Ascending aorta (tissue), 2 donors: ENCODE measurements around the gene STIL. TPM values are rescaled to one million over a fixed set of nuclear protein-coding genes. Genes with fewer than 3 reads are reported as not detected.

Experiments
- DNase-seq, 2 donors: peaks; one replicate each; pipeline ENCODE4 v3.0.0-alpha.2; 2019; ENCODE audit warnings: low spot score in 2 of 2
- H3K27ac ChIP-seq, 2 donors: fragments of 200-600 bp; sonication (generic); one replicate each; pipeline ENCODE4 v1.5.1; 2016 to 2017; ENCODE audit warnings: mild to moderate bottlenecking in 1 of 2
- H3K27me3 ChIP-seq: fragments of 200-600 bp; sonication (generic); one replicate; pipeline ENCODE4 v1.5.1; 2017
- H3K36me3 ChIP-seq, 2 donors: fragments of 200-600 bp; sonication (generic); one replicate each; pipeline ENCODE4 v1.5.1; 2016
- H3K4me1 ChIP-seq, 2 donors: fragments of 200-600 bp; sonication (generic); one replicate each; pipeline ENCODE4 v1.5.1; 2016 to 2017; ENCODE audit warnings: mild to moderate bottlenecking in 1 of 2
- H3K4me3 ChIP-seq, 2 donors: fragments of 200-600 bp; sonication (generic); one replicate each; pipeline ENCODE4 v1.5.1; 2016 to 2017; ENCODE audit warnings: mild to moderate bottlenecking in 1 of 2
- H3K9me3 ChIP-seq, 2 donors: fragments of 200-600 bp; sonication (generic); one replicate each; pipeline ENCODE4 v1.5.1; 2016
- intact Hi-C: fragments of 100-400 bp; cut with DNase I; formaldehyde crosslinking; loops from one replicate; pipeline ENCODE4 v1.15.1; 2023
- total RNA-seq: library from RNA; depleted of rRNA; stranded (reverse); fragments of >200 nt; gene quantifications from one replicate; pipeline ENCODE4 v1.1.0, GENCODE V29; 2016
- TF ChIP-seq, protein P1 (sequence below), 3 experiments: fragments of 200-600 bp in 2 of 3; fragments of 450-650 bp in 1 of 3; sonication (generic) in 2 of 3; IDR thresholded peaks; one replicate each; pipeline ENCODE4 v1.5.1; 2016 to 2019; ENCODE audit warnings: antibody characterized with exemption in 3 of 3, mild to moderate bottlenecking in 1 of 3, moderate library complexity in 1 of 3

Gene STIL
- total RNA-seq = 0.11 TPM

DNA sequence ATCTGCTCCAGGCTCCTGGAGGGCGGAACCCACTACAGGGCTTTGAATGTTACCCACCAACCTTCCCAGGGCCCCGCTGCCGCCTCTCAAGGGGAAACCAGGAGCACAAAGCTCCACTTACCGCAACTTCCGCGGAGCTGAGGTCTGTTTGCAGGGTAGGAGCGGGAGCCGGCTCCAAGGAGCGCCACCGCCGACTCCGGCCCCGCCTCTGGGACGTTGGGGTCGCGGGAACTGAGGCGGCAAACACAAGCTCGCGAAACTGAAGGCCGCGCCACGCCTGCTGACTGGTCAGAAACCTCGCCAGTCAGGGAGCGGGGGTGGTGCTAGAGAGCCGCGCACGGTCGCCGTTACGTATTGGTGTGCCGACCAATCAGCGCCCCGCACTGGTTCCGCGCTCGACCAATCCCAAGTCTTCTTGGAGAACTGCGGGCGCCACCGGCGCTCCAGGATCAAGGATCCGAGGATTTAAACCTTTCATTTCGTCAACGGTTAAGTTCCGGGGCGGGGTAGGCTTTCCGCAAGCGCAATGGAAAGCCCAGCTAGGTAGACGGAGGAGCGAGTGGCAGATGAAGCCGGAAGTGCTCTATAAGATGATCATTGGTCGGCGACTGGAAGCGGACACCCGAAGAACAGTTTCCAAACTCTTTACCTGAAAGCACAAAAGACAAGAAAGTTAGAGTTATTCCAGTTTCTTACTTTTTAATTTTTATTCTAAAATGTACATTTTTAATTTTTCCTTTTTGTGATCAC, at the start of gene STIL:
Gene STIL (minus strand): TSS at position 233 of the 750 bp plus-strand sequence. CDS start 3,828 bp downstream, outside the sequence.
- peak within 1 kb of the TSS; percentile 68 to 87 for H3K27ac ChIP-seq
- intact Hi-C loops = loop anchor here (1.0 to 10.0 kb wide), 4 partner anchors 20 to 1069 kb away; partner anchors contain the start of genes FOXD2, PDZK1IP1 and RAD54L
- H3K4me3 ChIP-seq = peak within 1 kb of the TSS; percentile 69 to 85
- no peaks in the 10 kb centered on the region for H3K9me3 ChIP-seq
- H3K4me1 ChIP-seq = peaks cover 0 to 7% of the 10 kb centered on the region in 2 donors
- no peaks in the 10 kb centered on the region for H3K27me3 ChIP-seq
- DNase-seq = peak; percentile 93 to 99
- no peaks in the 10 kb centered on the region for H3K36me3 ChIP-seq
- TF ChIP-seq, protein P1, sequence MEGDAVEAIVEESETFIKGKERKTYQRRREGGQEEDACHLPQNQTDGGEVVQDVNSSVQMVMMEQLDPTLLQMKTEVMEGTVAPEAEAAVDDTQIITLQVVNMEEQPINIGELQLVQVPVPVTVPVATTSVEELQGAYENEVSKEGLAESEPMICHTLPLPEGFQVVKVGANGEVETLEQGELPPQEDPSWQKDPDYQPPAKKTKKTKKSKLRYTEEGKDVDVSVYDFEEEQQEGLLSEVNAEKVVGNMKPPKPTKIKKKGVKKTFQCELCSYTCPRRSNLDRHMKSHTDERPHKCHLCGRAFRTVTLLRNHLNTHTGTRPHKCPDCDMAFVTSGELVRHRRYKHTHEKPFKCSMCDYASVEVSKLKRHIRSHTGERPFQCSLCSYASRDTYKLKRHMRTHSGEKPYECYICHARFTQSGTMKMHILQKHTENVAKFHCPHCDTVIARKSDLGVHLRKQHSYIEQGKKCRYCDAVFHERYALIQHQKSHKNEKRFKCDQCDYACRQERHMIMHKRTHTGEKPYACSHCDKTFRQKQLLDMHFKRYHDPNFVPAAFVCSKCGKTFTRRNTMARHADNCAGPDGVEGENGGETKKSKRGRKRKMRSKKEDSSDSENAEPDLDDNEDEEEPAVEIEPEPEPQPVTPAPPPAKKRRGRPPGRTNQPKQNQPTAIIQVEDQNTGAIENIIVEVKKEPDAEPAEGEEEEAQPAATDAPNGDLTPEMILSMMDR (IDR thresholded peaks at IDR 0.05) = no peak

DNA sequence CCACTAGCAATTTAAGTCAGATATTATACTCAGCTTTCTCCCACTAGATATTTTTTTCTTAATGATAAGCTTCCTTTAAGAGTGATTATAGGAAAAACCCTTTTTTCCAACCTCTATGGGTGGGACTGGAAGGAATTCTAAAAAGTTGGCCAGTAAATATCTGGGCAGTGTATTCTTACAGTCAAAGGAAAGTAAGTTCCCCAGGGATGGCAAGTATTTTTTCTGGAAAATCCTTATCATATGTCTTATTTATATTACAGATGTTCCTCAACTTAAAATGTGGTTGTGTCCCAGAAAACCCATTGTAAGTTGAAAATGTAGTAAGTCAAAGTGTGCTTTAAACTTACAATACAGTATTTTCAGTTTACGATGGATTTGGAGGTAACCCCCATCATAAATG, 48.9 kb upstream of the STIL start:
- Histone ChIP-seq H3K36me3 (no peaks in the 10 kb centered on the region), H3K4me3 (no peak overlapping the region)
- intact Hi-C loops = no loop called here

DNA sequence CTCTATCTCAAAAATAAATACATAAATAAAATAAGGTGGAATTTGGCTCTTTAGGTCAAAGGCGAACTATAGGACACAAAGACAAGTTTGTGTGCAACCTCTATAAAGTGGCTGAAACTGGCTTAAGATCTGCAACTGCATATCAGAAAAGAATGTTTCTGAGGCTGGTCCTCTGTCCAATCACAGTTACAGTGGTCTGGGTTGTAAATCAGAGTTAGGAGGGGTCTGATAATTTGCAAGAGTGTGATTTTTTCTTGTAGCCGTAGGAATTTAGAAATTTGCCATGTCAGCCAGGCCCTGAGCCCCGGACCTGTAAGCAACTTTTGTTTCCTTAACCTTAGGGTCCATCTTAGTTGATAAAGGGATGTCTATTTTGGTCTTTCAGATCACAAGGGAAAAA, 47.4 kb upstream of the STIL start:
- H3K4me1 ChIP-seq = no peaks in the 10 kb centered on the region
- intact Hi-C loops = no loop called here
- TF ChIP-seq, protein P1 (IDR thresholded peaks at IDR 0.05) = no peak

More for the DNA sequence above, 48.9 kb upstream of the STIL start:
- no peaks in the 10 kb centered on the region for H3K4me1 ChIP-seq
- H3K9me3 ChIP-seq = no peaks in the 10 kb centered on the region
- H3K27ac ChIP-seq = no peak overlapping the region
- H3K27me3 ChIP-seq = no peaks in the 10 kb centered on the region
- no peak for DNase-seq
- TF ChIP-seq, protein P1 (IDR thresholded peaks at IDR 0.05) = no peak

DNA sequence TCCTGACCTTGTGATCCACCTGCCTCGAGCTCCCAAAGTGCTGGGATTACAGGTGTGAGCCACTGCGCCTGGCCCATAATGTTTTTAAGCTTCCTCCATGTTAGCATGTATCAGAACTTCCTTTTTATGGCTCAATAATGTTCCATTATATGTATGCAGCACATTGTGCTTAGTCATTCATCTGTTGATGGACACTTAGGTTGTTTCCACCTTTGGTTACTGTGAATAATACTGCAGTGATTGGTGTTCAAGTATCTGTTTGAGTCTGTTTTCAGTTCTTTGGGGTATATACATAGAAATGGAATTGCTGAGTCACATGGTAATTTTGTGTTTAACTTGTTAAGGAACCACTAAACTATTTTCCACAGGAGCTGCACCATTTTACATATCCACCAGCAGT, 37.4 kb upstream of the STIL start:
- no peak for DNase-seq
- peaks cover 3 to 9% of the 10 kb centered on the region in 2 donors for H3K36me3 ChIP-seq
- H3K27me3 ChIP-seq = no peaks in the 10 kb centered on the region
- no peak overlapping the region for H3K27ac ChIP-seq
- H3K4me3 ChIP-seq = no peak overlapping the region
- TF ChIP-seq, protein P1 (IDR thresholded peaks at IDR 0.05) = no peak
- H3K9me3 ChIP-seq = no peaks in the 10 kb centered on the region
- intact Hi-C loops = no loop called here
- H3K4me1 ChIP-seq = peaks cover 0 to 4% of the 10 kb centered on the region in 2 donors

More for the DNA sequence above, 47.4 kb upstream of the STIL start:
- no peak for DNase-seq
- Histone ChIP-seq H3K4me3 (no peak overlapping the region), H3K36me3 (no peaks in the 10 kb centered on the region), H3K9me3 (no peaks in the 10 kb centered on the region), H3K27me3 (no peaks in the 10 kb centered on the region), H3K27ac (no peak overlapping the region)

DNA sequence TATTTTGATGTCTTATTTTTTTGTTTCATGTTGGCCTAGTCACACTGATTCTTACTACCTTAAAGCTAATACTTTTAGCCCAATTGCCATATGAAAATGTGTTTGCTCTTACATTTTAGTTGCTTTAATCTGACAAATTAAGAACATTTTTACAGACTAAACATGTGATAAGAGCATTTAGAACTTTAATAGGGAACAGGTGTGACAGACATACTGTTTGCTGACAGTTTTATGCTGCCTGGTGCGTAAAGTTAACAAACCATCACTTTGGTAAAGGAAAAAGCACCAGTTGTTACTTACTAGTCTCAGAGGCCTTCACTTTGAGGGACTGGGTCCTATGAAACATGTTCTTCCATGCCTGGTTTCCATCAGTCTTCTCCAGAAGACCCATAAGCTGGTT, 34.3 kb upstream of the STIL start:
- DNase-seq = no peak
- H3K27me3 ChIP-seq = no peaks in the 10 kb centered on the region
- TF ChIP-seq, protein P1 (IDR thresholded peaks at IDR 0.05) = no peak
- no peaks in the 10 kb centered on the region for H3K4me1 ChIP-seq
- H3K36me3 ChIP-seq = peaks cover 3 to 18% of the 10 kb centered on the region in 2 donors
- no peaks in the 10 kb centered on the region for H3K9me3 ChIP-seq
- H3K4me3 ChIP-seq = no peak overlapping the region
- no peak overlapping the region for H3K27ac ChIP-seq
- intact Hi-C loops = no loop called here
